Activated CD8-positive, alpha-beta memory T cell treated with anti-CD3 and anti-CD28 coated beads, Interleukin-2, amount 50 U/mL, for 1 hour (primary cell): ENCODE data around the gene PNPLA2.
A peak's percentile ranks its signal among the peaks of the same experiment; 100 is the strongest.

Experiments
- DNase-seq: peaks from one replicate; pipeline ENCODE4 v3.0.0-alpha.2; 2020; ENCODE audit errors: extremely low read depth

The PNPLA2 gene

GRCh38 chr11:816433-816779 lies 2.3 kb upstream of the PNPLA2 start:
- DNase-seq = no peak

GRCh38 chr11:819129-819931 lies 616 bp downstream of the PNPLA2 start:
- peak; percentile 70 for DNase-seq

- DNase-seq = peak; percentile 90
Observed at GRCh38 chr11:819943-820649, 1.4 kb downstream of the PNPLA2 start.

- DNase-seq = no peak
Observed at GRCh38 chr11:820655-821511, 2.2 kb downstream of the PNPLA2 start.

GRCh38 chr11:821512-822371 lies 3.0 kb downstream of the PNPLA2 start:
- DNase-seq = no peak

- no peak for DNase-seq
Observed at GRCh38 chr11:823441-824291, 5.0 kb downstream of the PNPLA2 start.

GRCh38 chr11:824292-824880 lies 5.7 kb downstream of the PNPLA2 start:
- DNase-seq = no peak

GRCh38 chr11:824942-825341 lies 6.2 kb downstream of the PNPLA2 start:
- DNase-seq = no peak

- DNase-seq = no peak
Observed at GRCh38 chr11:825366-826226, 6.9 kb downstream of the PNPLA2 start.

- DNase-seq = no peak
Observed at GRCh38 chr11:826227-826621, 7.5 kb downstream of the PNPLA2 start.

- no peak for DNase-seq
Observed at GRCh38 chr11:826836-827145, 8.1 kb downstream of the PNPLA2 start.

- no peak for DNase-seq
Observed at GRCh38 chr11:827146-827896, 8.6 kb downstream of the PNPLA2 start.

- no peak for DNase-seq
Observed at GRCh38 chr11:827897-828192, 9.1 kb downstream of the PNPLA2 start, which contains the start of gene CRACR2B. CRACR2B (plus strand) TSS chr11:827919; CDS start chr11:828608, 689 bp downstream.

GRCh38 chr11:828506-829175 lies 9.9 kb downstream of the PNPLA2 start:
- DNase-seq = no peak

- DNase-seq = no peak
Observed at GRCh38 chr11:829176-829846, 10.6 kb downstream of the PNPLA2 start.

GRCh38 chr11:829847-830294 lies 11.2 kb downstream of the PNPLA2 start:
- no peak for DNase-seq

- no peak for DNase-seq
Observed at GRCh38 chr11:830295-831117, 11.8 kb downstream of the PNPLA2 start.
